Putamen (tissue), 1 donor: Measurements from ENCODE around the gene SETD3.
"Not testable (repeated sequence)": the region's sequence is repeated elsewhere in the genome, so short reads cannot be mapped to it uniquely, and the experiment has no call there.

Experiments
- DNase-seq: peaks from one replicate; pipeline ENCODE4 v3.0.0-alpha.2; 2016; ENCODE audit warnings: low spot score

SETD3 gene

DNA sequence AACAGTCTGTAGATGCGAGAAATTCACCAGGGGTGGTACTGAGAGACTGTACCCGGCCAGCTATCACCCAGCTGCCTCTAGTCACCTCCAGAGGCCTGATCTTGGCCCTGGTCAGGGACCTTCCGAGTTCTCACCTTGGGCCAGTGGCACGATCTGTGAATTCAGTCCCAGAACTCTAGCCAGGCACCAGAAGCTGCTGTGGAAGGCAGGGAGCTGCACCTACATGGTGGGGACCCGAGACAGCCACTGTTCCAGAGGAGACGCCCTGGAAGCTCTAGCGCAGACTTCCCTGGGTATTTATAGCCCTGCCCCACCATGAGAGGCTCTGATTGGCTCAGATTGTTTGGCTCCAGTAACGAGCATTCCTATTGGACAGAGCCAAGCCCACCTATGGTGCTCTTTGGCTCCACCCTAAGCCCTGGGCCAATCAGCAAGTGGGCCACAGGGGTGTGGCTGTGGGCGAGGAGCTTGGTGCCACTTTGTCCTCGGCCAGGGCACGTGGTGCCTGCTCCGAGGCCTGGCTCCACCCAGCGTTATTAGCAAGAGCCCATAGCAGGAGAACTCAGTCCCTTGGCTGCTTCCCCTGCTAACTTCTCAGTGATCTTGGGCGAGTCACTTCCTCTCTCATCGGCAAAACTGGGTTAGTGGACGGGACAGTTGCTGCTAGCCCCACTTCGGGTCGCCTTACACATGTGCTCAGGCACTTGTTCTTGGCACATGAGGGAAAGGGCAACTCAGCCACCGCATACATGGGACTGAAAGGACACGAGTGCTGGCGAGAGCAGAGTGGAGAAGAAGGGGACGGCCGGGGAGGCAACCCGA is 119.7 kb downstream of the SETD3 start:
- no peak for DNase-seq

DNA sequence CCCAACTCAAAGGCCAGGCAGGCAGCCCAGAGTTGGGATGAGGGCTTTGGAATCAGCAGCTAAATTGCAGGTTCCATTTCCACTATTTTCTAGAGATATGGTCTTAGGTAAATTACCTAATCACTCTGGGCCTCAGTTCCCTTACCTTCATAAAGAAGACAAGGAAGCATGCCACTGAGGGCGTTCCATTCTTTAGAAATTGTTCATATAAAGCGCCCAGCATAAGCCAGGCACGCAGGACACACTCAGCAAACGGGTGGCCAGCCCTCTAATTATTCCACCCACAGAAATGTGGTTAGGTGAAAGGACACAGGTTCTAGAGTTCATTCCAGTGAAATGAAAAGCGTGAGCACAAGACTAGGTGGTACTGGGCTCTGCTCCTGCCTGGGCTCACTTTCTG is 120.8 kb downstream of the SETD3 start:
- DNase-seq = no peak

DNA sequence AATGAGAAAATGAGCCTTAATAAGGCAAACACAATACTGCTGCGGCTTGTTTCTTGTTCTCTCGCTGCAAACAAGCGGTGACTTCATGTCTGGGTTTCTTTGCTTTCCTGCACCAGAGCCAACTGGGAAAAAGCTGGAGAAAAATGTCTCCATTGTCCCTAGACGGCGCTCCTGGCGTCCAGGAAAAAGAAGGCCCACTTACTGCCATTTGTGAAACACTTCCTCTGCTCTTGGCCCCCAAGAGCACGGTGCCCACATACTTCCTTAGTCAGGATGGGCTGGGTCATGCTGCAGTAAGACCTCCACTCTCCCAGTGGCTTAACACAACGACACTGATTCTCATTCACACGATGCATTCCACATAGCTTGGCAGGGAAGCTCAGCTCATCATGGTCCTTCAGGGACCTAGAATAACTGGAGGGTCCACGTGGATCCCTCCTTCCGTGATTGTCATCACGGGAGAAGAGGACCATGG is 122.7 kb downstream of the SETD3 start:
- DNase-seq = no peak

DNA sequence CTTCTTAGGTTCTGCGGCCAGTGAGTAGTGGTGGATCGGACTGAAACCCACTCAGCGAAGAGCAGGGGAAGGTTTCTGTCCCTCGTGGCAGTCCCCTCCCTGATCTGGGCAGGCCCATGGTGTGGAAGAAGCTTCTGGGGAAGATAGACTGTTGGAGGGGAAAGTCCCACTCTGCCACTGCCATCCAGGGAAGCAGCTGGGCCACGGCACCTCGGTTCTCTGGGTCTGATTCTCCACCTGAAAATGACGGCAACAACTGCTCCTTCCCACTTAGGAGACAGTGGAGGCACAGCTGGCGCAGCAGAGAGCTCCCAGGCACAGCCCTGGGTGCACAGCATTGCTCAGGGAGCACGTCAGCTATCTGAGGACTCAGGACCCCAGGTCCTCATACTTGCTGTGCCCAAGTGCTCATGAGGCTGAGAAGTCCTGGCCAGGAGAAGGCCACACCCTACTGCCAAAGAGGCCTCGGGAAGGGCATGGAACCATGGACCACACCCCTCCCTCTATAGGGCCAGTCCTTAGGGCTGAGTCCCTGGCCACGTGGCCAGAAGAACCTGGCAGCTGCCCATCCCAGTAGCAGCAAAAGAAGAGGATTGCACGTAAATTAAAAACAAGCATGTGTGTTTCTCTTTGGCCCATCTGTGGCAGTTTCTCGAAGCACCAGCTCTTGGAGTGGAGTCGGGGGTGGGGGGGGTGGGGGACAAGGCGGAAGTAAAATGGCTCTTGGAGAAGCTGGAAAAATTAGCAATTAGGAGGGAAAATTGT is 123.3 kb downstream of the SETD3 start:
- DNase-seq = no peak

DNA sequence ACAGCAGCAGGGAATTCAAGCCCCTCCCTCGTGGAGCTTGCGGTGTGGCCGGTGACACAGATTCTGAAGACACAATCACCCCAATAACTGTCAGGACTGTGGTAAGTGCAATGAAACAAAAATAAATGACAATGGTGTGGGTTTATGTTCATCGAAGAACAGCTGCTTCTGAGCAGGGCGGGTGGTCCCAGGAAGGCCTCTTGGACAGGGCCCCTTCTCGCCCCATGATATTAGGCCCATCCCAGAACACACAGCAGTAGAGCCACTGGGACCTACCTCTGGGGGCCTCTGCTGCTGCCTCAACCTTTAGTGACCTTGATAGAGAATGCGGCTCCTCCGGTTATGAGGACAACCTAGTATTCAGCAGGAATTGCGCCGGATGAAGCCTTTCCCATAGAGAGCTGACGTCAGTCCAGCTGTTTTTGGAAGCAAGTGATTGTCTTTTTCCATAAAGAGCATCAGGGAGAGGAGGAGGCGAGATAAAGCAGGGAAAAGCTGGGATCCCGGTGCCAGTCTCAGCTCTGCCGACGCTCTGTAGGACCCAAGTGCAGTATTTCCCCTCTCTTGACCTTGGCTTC is 124.5 kb downstream of the SETD3 start:
- no peak for DNase-seq

DNA sequence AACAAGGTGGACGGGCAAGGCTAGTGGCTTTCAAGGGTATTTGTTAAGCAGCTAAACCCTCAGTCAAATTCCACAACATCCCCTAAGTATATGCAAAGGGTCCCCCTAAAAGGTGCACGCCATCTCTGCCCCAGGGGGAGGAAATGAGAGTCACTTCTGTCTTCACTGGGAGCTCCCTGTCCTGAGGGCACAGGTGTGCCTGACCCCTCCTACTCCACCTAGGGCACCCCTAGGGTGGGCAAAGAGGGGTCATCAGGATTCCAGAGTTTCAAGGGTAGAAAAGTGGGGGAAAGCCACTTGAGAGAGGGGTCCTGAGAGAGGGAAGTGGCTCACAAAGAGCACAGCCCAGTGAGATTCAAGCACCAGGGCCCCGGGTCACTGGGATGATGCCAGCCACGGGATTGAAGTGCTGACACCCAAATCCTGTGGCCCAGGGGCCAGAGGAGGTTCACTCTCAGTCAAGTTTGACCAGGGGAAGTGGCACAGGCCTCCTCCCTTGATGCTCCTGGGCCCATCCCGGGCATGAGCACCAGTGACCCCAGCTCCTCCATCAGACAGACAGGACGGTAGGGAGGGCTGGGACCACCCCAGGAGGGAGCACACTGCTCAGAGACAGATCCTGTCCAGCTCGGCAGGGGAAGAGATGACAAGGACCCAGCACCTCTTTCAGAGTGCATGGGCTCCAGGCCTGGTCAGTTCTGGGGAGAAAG is 126.3 kb downstream of the SETD3 start:
- DNase-seq = no peak

DNA sequence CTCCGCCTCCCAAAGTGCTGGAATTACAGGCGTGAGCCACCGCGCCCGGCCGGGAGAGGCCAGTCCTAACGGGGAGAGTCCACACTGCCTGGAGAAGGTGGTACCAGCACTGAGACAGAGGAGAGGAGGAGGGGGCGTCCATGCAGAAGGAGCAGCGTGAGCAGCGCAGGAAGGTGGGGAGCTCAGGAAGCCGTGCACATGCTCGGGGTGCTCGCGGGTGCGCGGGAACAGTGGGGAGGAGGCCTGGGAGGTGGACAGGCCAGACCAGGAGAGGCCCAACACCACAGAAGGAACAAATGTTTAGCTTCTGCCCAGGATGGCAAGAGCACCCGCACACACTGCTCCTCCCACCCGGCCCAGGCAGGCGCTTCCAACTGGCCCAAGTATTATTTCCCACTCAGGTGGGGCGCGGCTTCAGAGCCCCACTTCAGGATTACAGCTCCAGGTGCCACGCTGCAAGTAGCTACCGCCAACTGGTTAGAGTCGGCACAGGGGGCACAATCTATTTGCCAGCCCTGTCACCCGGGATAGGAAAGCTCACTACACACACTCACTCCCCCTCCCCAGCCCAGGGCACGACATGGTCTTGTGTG is 127.9 kb downstream of the SETD3 start:
- DNase-seq = no peak

DNA sequence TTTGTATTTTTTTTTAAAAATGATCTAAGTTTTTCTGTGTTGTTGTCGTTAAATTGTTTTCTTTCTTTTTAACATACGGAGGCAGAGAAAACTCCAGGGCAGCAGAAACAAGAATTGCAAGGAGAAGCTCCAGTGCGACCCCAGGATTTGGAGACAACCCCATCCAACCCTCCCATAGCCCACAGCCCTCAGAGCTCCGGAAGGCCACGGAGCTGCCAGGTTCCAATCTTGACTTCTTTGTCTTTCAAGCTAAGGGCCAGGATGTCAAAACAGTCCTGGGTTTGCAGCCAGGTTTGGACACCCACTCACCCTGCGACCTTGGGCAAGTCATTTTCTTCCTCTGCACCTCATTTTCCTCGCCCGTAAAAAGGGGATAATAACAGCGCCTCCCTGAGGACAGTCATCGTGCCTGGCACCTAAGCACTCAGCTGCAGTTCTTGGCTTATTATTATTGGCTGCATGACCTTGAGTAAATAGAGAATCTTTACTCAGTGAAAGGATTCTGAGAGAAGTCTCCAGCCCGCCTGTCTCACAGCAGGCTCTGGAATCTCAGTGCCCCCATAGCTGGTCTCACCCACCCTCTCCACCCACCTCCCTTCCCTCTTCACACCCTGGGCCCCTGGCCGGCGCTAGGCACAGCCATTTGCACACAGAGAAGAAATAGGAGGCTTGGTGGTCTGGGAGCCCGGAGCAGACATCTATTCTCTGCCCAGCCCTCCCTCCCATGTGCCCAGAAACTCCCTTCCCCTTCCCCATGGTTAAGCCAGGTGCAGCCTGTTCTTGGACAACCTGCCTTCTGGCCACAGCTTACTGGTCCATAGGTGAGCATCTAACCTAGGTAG is 129.3 kb downstream of the SETD3 start:
- no peak for DNase-seq

DNA sequence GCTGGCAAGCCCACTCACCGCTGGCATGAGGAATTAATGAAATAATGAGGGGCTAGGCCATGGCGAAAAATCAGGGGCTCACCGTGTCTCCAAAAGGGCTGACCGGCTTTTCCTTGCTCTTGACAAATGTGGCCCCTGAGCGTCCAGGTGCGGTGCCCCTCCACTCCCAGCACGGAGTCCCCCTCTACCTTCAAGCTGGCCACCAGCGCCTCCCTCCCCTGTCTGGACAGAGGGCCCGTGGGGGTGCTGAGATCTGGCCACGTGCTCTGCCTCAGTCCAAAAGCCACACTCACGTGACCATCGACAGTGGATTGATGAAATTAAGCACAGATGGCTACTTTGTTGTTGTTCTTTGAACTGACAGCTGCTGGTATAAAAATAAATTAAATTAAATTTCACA is 129.9 kb downstream of the SETD3 start:
- DNase-seq = no peak

DNA sequence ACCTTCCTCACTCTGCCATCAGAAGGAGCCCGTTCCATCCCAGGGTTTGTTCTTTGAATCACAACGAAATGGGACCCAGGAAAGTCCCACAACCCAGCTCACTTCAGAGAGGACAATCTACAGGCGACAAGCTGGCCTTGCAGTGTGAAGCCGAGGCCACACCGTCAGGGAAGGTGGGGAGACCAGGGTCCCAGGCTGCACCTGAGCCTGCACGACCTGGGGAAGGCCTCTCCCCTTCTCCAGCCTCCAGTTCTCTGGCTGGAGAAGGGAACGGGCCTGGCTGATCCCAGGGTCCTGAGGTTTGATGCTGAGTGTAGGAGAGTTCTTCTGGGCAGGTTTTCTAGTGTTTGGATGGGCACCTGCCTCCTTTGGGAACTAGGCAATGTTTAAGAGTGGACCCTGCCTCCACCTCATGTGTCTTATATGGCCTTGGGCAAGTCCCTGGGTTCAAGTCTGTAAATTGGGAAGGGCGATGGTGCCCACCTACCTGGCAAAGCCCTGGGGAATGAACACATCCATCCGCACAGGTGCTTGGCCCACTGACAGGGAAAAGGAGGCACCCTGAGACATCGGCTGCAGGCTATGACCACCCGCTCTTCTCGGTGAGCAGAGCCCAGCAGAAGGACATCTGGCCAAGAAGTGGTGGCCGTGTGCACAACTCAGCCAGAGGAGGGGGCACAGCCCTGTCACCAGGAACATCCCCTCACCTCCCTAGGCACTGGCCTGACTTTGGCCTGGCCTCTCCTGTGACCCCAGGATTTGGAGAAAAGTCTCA is 130.8 kb downstream of the SETD3 start:
- no peak for DNase-seq

DNA sequence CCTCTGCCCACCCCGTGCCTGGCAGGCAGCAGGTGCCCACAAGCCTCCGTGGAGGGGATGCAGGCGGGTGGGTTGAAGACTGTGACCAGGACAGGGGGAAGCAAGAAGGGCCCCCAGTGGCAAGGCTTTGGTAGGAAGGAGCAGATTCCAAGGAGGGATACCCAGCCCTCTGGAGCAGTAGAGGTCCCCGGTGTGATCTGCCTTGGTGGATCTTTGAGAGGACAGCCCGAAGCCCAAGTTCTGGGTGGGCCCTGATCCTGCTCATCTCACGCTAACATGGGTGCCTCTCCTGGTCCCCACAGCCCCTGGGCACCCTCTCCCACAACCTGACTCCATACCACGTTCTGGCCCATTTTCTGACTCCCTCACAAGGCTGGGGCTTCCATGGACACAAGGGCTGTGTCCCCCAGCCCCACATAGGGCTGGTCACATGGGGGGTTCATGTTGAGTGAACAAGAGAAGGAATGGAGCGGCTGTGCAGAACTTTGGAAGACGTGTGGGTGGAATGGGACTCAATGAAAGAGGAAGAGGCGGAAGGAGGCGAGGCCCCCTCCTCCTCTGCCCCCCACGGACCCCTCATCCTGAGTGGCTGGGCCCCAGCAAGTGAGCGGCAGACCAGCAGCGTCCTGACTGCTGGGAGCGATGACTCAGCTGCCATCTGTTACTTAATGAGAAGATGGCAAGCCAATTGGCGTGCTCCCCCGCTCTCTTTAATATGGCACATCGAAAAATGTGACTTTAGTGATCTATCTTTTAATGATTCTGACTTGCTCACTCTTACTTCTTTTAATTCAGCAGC is 131.6 kb downstream of the SETD3 start:
- peak; percentile 16 for DNase-seq

DNA sequence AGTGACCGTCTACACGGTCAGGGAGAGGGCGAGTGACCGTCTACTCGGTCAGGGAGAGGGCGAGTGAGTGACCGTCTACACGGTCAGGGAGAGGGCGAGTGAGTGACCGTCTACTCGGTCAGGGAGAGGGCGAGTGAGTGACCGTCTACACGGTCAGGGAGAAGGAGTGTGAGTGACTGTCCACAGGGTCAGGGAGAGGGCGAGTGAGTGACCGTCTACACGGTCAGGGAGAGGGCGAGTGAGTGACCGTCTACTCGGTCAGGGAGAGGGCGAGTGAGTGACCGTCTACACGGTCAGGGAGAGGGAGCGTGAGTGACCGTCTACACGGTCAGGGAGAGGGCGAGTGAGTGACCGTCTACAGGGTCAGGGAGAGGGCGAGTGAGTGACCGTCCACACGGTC is 132.4 kb downstream of the SETD3 start:
- DNase-seq = not testable (repeated sequence)
